IPS DF 4.7 (cell line): Measurements from ENCODE around the gene CAMTA2.
"Not testable (repeated sequence)": the region's sequence is repeated elsewhere in the genome, so short reads cannot be mapped to it uniquely, and the experiment has no call there.

Source experiments
- DNase-seq: peaks from one replicate; pipeline ENCODE4 v3.0.0-alpha.2; 2013; ENCODE audit warnings: low spot score; ENCODE audit errors: extremely low read depth

Gene CAMTA2, protein sequence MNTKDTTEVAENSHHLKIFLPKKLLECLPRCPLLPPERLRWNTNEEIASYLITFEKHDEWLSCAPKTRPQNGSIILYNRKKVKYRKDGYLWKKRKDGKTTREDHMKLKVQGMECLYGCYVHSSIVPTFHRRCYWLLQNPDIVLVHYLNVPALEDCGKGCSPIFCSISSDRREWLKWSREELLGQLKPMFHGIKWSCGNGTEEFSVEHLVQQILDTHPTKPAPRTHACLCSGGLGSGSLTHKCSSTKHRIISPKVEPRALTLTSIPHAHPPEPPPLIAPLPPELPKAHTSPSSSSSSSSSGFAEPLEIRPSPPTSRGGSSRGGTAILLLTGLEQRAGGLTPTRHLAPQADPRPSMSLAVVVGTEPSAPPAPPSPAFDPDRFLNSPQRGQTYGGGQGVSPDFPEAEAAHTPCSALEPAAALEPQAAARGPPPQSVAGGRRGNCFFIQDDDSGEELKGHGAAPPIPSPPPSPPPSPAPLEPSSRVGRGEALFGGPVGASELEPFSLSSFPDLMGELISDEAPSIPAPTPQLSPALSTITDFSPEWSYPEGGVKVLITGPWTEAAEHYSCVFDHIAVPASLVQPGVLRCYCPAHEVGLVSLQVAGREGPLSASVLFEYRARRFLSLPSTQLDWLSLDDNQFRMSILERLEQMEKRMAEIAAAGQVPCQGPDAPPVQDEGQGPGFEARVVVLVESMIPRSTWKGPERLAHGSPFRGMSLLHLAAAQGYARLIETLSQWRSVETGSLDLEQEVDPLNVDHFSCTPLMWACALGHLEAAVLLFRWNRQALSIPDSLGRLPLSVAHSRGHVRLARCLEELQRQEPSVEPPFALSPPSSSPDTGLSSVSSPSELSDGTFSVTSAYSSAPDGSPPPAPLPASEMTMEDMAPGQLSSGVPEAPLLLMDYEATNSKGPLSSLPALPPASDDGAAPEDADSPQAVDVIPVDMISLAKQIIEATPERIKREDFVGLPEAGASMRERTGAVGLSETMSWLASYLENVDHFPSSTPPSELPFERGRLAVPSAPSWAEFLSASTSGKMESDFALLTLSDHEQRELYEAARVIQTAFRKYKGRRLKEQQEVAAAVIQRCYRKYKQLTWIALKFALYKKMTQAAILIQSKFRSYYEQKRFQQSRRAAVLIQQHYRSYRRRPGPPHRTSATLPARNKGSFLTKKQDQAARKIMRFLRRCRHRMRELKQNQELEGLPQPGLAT

DNA sequence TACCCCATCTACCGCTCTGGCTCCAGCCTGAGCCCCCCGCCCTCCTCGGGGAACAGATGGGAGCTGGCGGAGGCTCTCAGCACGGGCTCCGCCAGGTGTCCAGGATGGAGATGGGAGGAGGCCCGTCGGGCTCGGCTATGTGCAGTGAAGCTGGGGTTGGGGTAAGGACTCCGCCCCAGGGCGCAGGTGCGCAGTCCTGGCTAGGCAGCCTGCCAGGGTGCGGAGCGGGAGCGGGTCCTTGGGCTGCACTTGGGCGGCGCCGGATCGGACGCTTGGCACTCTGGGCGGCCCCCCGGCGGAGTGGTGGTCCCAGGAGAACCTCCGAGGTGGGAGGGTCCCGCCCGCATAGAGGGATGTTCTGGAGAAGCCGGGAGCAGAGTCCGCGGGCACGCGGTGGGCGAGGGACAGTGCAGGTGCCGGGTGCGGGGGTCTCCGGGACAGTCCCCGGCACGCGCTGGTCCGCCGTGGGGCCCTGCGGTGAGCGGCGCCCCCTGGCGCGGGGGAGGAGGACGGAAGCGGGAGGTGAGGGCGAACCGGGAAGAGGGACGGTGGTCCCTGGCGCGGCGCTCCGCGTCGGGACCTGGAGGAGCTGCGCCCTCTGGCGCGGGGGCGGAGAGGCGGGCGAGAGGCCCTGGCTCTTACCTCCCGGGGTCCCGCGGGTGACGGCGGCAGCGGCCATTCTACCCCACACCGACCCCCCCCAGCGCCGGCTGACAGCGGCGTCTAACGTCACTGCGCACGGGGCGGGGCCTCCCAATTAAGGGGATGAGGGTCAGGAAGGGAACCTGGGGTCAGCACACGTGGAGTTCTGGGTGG, at the start of gene CAMTA2:
CAMTA2 (minus strand) TSS at position 725 of the 816 bp plus-strand sequence. CDS start 1,453 bp downstream, outside the sequence.
- DNase-seq = no peak

DNA sequence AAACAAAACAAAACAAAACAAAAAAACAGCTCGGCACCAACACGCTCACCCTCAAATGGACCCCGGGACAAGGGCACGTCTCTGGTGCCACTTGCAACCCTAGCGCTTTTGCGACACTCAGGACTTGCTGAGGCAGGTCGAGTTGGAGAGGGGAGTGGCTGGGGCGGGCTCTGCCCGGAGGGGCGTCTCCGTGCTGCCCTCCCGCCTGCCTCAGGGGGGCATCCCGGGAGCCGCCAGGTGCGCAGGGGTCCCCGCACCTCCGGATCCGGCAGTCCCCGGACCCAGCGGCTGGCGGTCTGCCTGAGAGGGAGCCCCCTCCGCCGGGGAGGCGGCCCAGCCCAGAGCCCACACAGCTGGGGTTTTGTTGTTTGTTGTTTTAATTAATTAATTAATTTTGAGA, 47.8 kb upstream of the CAMTA2 start, which contains the start of gene SLC52A1:
SLC52A1 (minus strand) TSS at position 112 of the 400 bp plus-strand sequence. CDS start 820 bp downstream, outside the sequence.
- no peak for DNase-seq

DNA sequence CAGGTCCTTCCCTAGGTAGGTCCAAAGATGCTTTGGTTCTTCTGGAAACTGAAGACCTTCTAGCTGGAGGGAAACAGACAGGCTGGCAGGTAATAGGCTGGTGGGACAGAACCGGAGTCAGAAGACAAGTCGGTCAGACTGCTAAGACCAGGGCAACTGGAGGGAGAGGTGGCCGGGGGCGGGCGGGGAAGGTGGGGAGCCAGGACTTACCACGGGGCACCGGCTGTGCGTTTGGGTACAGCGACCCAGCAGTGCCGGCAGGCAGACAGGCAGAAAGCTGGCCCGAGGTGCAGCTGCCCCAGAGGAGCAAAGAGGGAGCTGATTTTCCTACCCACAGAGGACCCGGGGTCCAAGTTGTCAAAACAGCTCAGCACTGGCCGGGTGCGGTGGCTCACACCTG, 47.2 kb upstream of the CAMTA2 start:
- no peak for DNase-seq

DNA sequence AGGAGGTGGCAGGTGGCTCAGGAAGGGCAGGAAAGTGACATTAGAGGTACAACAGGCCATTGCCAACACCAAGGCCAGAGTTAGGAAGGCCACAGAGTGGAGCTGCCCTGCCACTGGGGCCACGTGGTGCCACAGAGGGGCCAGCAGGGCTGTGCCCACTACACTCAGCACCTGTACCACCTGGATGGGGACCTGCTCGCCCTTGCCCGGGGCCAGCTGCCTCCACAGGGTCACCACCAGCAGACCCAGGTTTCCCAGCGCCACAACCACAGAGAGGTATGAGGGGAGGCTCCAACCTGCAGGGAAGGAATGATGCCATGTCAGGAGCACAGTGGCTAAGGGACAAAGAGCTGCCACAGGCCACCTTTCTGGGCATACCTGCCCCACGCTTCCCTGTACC, 46.6 kb upstream of the CAMTA2 start:
- DNase-seq = no peak

DNA sequence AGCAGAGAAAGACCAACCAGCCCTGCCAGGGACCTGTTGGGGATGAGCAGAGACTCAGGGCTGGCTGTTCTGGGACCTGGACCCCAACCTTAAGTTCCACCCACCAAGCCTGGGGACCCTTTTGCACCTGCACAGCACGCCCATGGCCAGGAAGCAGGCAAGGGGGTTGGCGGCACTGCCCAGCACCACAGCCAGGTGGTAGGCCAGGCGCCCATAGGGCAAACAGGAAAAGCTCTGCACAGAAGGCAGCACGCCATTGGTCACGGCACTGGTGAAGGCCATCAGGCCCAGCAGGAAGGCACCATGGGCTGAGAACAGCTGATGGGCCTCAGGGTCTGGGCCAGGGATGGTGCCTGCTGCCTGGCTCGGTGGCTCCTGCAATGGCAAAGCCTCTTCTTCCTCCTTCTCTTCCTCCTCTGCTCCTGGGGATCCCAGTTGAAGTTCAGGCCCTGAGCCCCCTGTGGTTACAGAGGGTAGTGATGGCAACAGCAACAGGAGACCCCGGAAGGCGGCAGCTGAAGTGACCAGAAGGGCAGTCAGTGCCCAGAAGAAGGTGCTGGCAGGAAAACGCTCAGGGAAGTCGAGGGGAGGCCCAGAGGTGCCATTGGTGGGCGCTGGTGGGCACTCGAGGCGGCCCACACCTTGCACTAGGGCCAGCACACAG, 46.0 kb upstream of the CAMTA2 start:
- no peak for DNase-seq

DNA sequence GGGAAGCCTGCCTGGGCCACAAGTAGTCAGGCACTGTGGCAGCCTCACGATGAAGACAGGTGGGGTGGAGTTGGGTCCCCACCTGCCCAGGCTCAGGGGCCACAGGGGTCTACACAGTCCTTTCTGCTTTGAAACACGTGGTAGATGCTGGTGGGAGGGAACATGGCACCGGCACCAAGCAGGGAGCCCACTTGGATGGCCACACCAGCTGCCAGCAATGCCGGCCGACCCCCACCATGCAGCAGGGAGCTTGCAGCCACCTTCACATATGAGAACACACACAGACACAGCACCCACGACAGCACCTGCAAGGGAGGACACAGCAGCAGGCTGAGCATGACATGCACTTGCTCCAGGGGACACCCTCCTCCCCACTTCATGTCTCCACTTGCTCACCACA, 45.4 kb upstream of the CAMTA2 start:
- DNase-seq = no peak

DNA sequence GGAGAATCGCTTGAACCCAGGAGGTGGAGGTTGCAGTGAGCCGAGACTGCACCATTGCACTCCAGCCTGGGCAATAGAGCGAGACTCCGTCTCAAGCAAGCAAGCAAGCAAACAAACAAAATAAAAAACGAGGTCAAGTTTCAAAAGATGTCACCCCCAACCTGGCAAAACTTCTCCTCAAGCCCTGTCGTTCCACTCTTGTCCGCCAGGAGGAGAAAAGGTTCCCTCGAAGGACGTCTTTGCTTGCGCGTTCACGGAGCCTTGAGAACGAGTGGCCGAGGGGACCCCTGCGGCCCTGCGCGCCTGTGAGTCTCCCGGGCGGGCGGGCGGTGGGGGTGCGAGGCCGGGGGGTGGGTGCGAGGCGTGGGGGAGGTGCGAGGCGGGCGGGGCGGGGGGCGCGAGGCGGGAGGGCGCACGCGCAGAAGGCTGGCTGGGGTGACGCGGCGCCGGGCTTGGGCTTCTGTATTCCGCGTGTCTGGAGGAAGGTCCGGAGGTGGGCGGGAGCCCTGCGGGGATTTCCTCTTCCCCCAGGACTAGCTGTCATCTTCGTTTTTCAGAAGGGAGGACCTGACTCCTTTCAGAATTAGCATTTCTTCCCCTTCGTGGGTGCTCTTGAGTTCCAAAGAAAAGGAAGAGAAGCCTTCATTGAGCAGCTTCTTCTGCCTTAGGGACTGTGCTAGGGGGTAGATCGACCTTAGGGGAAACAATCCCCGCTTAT, 44.0 kb upstream of the CAMTA2 start:
- peak; percentile 71 for DNase-seq

DNA sequence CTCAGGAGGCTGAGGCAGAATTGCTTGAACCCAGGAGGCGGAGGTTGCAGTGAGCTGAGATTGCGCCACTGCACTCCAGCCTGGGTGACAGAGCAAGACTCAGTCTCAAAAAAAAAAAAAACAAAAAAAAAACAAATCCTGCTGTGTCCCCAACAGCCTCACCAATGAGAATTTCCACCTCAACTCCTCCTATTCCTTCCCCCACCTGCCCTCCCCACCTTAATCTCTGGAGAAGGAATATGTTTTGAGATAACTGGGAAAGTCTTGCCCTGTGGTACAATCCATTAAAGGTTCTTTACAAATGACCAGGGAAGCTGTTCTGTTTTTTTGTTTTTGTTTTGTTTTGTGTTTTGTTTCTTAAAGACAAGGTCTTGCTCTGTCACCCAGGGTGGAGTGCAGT, 42.7 kb upstream of the CAMTA2 start:
- DNase-seq = not testable (repeated sequence)

DNA sequence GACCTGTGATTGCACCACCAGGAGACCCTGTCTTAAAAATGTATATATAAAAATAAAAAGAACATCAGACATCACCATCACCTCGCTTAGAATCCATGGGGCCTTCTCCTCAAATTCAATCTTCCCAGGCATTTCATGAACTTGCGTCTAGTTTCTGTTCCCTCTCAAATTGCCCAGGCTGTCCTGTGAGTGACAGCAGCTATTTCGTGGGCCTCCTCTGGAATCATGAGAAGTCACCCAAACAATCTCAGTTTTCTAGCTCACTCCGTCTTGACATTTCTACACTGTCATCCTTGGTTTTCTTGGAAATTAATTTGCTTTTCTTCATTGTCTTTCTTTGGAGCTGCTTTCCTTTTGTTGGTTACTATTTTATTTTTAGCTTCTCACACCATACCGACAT, 40.4 kb upstream of the CAMTA2 start:
- DNase-seq = no peak

DNA sequence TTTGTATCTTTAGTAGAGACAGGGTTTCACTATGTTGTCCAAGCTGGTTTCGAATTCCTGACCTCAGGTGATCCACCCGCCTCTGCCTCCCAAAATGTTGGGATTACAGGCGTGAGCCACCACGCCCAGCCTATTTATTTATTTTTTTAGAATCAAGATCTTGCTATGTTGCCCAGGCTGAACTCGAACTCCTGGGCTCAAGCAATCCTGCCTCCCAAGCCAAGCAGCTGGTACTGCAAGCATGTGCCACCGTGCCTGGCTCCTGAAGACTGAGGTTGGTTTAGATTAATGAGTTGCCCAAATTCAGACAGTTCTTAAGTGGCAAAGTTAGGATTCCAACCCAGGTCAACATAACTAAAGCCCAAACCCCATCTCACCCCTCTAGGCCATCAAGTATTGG, 39.8 kb upstream of the CAMTA2 start:
- no peak for DNase-seq

DNA sequence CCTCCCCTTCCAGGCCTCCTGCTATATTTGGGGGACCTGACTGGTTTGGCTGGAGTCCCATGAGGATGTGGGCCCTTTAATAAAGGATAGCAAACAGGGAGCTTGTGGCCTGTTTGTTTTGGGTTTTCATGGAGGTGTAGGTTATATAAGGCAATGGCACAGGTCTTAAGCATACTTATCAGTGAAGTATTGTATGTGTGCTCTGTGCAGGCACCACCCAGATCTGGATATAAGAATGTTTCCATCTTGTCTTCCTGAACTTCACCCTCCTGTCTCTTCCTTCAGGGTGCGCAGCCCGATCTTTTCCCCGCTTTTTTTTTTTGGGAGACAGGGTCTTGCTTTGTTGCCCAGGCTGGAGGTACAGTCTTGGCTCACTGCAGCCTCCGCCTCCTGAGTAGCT, 37.1 kb upstream of the CAMTA2 start:
- no peak for DNase-seq

DNA sequence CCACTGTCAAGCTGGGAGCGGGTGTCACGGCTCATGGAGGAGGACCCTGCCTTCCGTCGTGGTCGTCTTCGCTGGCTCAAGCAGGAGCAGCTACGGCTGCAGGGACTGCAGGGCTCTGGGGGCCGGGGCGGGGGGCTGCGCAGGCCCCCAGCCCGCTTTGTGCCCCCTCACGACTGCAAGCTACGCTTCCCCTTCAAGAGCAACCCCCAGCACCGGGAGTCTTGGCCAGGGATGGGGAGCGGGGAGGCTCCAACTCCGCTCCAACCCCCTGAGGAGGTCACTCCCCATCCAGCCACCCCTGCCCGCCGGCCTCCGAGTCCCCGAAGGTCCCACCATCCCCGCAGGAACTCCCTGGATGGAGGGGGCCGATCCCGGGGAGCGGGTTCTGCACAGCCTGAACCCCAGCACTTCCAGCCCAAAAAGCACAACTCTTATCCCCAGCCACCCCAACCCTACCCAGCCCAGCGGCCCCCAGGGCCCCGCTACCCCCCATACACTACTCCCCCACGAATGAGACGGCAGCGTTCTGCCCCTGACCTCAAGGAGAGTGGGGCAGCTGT, 36.2 kb upstream of the CAMTA2 start:
- no peak for DNase-seq

DNA sequence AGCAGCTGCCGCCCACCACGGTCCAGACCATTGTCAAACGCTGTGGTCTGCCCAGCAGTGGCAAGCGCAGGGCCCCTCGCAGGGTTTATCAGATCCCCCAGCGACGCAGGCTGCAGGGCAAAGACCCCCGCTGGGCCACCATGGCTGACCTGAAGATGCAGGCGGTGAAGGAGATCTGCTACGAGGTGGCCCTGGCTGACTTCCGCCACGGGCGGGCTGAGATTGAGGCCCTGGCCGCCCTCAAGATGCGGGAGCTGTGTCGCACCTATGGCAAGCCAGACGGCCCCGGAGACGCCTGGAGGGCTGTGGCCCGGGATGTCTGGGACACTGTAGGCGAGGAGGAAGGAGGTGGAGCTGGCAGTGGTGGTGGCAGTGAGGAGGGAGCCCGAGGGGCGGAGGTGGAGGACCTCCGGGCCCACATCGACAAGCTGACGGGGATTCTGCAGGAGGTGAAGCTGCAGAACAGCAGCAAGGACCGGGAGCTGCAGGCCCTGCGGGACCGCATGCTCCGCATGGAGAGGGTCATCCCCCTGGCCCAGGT, 34.8 kb upstream of the CAMTA2 start:
- DNase-seq = no peak

DNA sequence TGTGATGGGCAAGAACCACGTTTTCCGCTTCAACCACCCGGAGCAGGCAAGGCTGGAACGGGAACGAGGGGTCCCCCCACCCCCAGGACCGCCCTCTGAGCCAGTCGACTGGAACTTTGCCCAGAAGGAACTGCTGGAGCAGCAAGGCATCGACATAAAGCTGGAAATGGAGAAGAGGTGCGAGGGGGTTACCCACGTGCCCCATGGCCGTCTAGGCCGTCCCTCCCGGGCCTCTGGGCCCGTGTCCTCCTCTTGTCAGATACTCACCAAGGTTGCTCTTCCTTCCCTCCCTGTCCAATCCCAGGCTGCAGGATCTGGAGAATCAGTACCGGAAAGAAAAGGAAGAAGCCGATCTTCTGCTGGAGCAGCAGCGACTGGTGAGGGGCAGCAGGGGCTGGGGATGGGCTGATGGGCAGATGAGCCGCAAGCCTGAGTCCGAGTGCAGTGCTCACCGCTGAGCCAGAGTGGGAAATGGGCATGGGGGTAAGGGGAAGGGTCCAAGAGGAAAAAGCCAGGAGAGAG, 33.1 kb upstream of the CAMTA2 start:
- no peak for DNase-seq

DNA sequence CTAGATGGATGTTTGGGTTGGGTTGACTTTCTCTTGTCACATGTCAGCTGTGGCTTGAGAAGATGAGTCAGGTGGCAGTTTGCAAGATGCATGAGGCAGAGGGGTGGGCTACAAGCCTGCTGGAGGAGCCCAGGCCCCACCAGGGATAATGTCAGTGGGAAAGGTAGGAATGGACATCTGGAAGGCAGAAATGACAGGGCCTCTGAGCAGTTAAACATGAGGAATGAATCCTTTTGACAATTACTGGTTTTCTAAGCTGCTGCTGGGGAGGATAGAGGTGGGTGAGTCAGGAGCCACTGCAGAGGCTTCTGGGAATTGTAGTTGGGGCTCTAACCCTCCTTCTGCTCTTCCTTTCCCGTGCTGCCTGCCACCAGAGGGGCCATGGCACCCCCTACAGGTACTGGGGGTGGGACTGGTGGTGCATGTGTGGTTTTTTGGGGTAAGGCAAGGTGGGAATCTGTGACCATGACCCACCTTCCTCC, 32.0 kb upstream of the CAMTA2 start:
- DNase-seq = no peak

DNA sequence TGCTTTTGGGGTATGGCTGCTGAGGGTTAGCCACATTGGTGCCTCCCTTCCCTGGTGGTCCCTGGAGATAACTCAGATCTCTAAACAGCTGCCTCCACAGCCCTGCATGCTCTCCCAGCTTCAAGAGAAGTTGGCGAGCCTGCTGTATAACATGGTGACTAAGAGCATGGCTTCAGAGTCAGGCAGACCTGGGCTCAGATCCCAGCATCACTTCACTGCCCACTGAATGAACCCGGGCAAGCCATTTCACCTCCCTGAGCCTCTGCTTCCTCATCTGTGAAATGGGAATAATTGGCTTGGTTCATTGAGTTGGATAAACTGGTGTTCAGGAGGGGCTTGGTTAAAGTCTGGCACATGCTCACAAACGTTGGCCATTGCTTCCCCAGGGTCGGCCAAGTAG, 26.9 kb upstream of the CAMTA2 start:
- DNase-seq = no peak

DNA sequence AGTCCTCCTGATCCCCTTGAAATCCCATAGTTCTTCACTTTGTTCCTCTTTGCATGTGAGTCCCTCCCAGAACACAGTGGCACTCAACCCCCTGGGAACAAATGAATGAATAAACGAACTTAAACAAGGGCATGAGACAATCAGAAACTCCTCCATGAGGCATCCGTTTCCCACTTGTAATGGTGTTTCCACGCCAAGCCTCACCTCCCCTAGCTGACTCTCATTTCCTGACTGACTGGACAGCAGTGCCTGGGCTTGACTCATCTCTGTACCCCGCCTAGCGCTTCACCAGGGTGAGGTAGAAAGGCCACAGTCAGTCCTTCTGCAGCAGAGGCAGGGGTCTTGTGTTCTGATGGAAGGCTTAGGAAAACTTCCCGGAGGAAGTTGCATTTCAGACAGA, 24.5 kb upstream of the CAMTA2 start:
- DNase-seq = no peak

DNA sequence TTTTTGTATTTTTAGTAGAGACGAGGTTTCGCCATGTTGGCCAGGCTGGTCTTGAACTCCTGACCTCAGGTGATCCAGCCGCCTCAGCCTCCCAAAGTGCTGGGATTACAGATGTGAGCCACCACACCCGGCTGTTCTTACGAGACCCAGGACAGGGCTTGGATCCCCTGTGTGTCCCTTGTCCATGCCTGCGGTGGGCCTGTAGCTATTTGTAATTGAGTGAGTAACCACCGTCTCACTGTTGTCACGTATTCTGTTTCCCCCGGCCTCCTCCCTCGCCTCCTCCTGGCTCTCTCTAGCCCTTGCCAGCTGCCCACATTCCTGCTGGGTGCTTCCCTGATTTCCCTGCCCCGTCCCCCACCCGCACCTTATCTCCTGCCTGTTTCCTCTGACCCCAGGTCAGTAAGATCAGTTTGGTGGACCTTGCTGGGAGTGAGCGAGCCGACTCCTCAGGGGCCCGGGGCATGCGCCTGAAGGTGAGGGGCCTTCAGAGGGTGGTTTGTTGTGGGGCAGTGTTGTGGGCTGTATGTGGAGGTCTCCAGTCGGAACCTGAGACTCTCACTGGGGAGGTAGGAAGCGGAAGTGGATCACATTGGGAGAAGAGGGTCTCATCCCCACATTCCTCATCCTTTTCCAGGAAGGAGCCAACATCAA, 15.9 kb upstream of the CAMTA2 start:
- no peak for DNase-seq
